Activated CD8-positive, alpha-beta T cell treated with anti-CD3 and anti-CD28 coated beads, Interleukin-2, amount 10 ng/mL, durations not matched to agents 7 days and 5 days (primary cell): Measurements from ENCODE around the gene GALNT5. TPM values are rescaled to one million over a fixed set of nuclear protein-coding genes. Genes with fewer than 3 reads are reported as not detected.
A peak's percentile ranks its signal among the peaks of the same experiment; 100 is the strongest.

ENCODE experiments used
- ATAC-seq: fragments of 150-1000 bp; cut with Tn5 transposase; one replicate; pipeline ENCODE4 v1.10.0; 2021; ENCODE audit warnings: moderate library complexity
- CTCF ChIA-PET: fragments of 350-600 bp; sonication (Branson Sonifier 250); formaldehyde crosslinking; loops from one replicate; lab custom pipeline; 2021; ENCODE audit warnings: antibody characterized with exemption; lab: Charles Lee
- POLR2A ChIA-PET: fragments of 350-600 bp; sonication (Branson Sonifier 250); formaldehyde crosslinking; loops from one replicate; lab custom pipeline; 2021; ENCODE audit warnings: antibody characterized with exemption; lab: Charles Lee
- DNase-seq: peaks from one replicate; pipeline ENCODE4 v3.0.0-alpha.2; 2020
- H3K27ac Mint-ChIP-seq: one replicate; pipeline ENCODE4 v1.8.0; 2021; ENCODE audit warnings: mild to moderate bottlenecking, mixed read lengths
- H3K27me3 Mint-ChIP-seq: one replicate; pipeline ENCODE4 v1.8.0; 2021; ENCODE audit warnings: low read depth, mixed read lengths
- H3K36me3 Mint-ChIP-seq: one replicate; pipeline ENCODE4 v1.8.0; 2021; ENCODE audit warnings: low read depth, mixed read lengths
- H3K4me1 Mint-ChIP-seq: one replicate; pipeline ENCODE4 v1.8.0; 2021; ENCODE audit warnings: low read depth, mixed read lengths
- H3K4me3 Mint-ChIP-seq: one replicate; pipeline ENCODE4 v1.8.0; 2021; ENCODE audit warnings: mild to moderate bottlenecking, mixed read lengths
- H3K9me3 Mint-ChIP-seq: one replicate; pipeline ENCODE4 v1.8.0; 2022; ENCODE audit warnings: mixed read lengths; ENCODE audit not compliant: insufficient read depth
- total RNA-seq, 2 experiments: library from RNA; stranded (reverse); gene quantifications; one replicate each; pipeline ENCODE4 v1.2.3, GENCODE V29; 2021

Gene GALNT5
- total RNA-seq, 2 experiments from 2014 or later = not detected

DNA sequence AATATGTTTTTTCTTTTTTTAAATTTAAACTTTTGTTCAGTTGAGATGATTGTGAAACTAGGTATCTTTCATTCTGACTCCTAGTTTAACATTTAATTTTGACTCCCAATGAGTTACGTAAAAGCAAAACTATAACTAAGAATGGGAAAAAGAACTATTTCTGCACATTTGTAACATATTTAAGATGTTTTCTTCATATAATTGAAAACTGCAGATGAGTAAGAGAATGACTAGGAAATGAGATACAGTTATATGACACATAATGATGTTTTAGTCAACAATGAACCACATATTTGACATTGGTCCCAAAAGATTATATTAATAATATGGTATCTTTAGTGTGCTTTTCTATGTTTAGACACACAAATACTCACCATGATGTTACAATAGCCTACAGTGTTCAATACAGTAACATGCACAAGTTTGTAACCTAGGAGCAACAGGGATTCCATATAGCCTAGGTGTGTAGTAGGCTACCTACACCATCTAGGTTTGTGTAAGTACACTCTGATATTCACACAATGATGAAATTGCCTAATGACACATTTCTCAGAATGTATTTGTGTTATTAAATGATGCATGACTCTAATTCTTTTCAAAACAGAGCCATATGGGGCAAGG is 55.5 kb downstream of the GALNT5 start:
- no peak for DNase-seq
- H3K36me3 Mint-ChIP-seq = no peaks in the 10 kb centered on the region
- peaks cover 2% of the 10 kb centered on the region for H3K27me3 Mint-ChIP-seq
- no peak overlapping the region for H3K27ac Mint-ChIP-seq
- POLR2A ChIA-PET = no interaction called here
- no peaks in the 10 kb centered on the region for H3K9me3 Mint-ChIP-seq
- CTCF ChIA-PET = interaction anchor here (1.3 to 28.3 kb wide), 2 partner anchors 11 to 15 kb away, joined by 7 to 442 read pairs; no protein-coding TSS in a partner anchor
- H3K4me1 Mint-ChIP-seq = no peaks in the 10 kb centered on the region
- no peak for ATAC-seq
- H3K4me3 Mint-ChIP-seq = no peak overlapping the region

GRCh38 chr2:157315901-157316300 is 58.4 kb downstream of the GALNT5 start:
- H3K27me3 Mint-ChIP-seq = peaks cover 2% of the 10 kb centered on the region

DNA sequence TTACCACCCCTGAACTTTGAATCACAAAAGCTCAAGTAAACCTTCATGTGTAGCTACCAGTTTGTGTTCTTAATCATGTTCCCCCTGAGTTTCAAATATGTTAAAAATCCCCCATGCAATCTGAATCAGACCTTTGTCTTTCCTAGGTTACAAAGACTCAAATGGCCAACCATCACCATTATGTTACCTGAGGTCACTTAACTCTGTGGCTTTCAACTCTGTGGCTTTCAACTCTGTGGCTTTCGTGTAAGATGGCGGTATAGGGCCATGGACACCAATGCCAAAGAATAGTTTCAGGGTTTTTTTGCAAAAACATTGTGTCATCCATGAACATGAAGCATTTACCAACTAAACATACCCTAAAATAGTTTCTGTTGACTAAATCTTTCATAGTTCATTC is 61.4 kb downstream of the GALNT5 start:
- Mint-ChIP-seq H3K4me3 (no peak overlapping the region), H3K4me1 (peaks cover 15% of the 10 kb centered on the region), H3K27me3 (no peaks in the 10 kb centered on the region), H3K36me3 (peaks cover 12% of the 10 kb centered on the region), H3K27ac (no peak overlapping the region), H3K9me3 (no peaks in the 10 kb centered on the region)
- ATAC-seq (no peak), DNase-seq (no peak)
- POLR2A ChIA-PET = interaction anchor here (0.6 kb wide), 1 partner anchor 692 kb away, joined by 3 read pairs; no protein-coding TSS in a partner anchor
- CTCF ChIA-PET = interaction anchor here (1.8 to 28.3 kb wide), 4 partner anchors 8 to 19 kb away, joined by 6 to 442 read pairs (median 108); no protein-coding TSS in a partner anchor

More at GRCh38 chr2:157315901-157316300, 58.4 kb downstream of the GALNT5 start:
- DNase-seq (no peak), ATAC-seq (no peak)
- Mint-ChIP-seq H3K27ac (no peak overlapping the region), H3K9me3 (no peaks in the 10 kb centered on the region), H3K4me3 (no peak overlapping the region), H3K36me3 (peaks cover 2% of the 10 kb centered on the region), H3K4me1 (no peaks in the 10 kb centered on the region)
- ChIA-PET CTCF (interaction anchor here (1.1 to 28.3 kb wide), 4 partner anchors 12 to 176 kb away, joined by 4 to 442 read pairs (median 11); no protein-coding TSS in a partner anchor), POLR2A (no interaction called here)

DNA sequence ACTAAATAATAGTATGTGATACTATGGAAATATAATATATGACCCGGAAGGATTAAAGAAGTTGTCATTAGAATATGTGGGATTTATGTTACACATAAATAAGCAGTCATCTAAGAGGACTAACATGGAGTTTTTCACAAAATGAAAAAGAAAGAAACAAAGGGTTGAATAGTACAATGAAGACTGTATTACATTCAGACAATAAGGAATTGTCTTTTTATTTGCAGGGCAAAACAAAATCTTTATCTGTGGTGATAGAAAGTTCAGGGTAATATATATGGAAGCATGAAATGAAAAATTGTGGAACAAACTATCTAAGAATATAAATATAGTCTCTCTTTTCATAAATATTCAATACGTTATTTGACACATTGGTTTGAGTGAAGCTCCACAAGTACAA is 62.3 kb downstream of the GALNT5 start:
- peaks cover 12% of the 10 kb centered on the region for H3K36me3 Mint-ChIP-seq
- H3K4me3 Mint-ChIP-seq = no peak overlapping the region
- POLR2A ChIA-PET = no interaction called here
- no peak for ATAC-seq
- no peaks in the 10 kb centered on the region for H3K9me3 Mint-ChIP-seq
- no peak overlapping the region for H3K27ac Mint-ChIP-seq
- CTCF ChIA-PET = interaction anchor here (1.8 to 28.3 kb wide), 4 partner anchors 7 to 18 kb away, joined by 6 to 442 read pairs (median 108); no protein-coding TSS in a partner anchor
- no peak for DNase-seq
- peaks cover 15% of the 10 kb centered on the region for H3K4me1 Mint-ChIP-seq
- no peaks in the 10 kb centered on the region for H3K27me3 Mint-ChIP-seq

DNA sequence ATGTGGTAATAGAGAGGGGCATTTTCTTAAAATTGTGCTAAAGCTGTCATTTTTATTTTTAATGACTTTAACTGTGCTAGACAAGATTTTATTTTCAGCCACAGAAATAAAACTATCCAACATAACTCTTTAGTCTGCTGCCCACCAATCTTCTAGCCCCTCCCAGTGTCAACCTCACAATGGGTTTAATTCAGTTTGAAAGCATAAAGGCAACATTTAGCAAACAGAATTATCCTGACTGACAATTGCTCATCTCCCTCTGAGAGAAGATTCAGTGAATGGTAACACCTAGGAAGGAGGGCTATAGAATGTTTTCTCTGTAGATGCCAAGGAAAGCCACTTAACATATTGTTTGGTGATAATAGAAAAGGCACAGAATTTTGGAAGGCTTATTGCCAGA is 62.9 kb downstream of the GALNT5 start:
- ATAC-seq = no peak
- POLR2A ChIA-PET = no interaction called here
- CTCF ChIA-PET = interaction anchor here (0.8 to 28.3 kb wide), 3 partner anchors 11 to 18 kb away, joined by 3 to 442 read pairs (median 196); no protein-coding TSS in a partner anchor

DNA sequence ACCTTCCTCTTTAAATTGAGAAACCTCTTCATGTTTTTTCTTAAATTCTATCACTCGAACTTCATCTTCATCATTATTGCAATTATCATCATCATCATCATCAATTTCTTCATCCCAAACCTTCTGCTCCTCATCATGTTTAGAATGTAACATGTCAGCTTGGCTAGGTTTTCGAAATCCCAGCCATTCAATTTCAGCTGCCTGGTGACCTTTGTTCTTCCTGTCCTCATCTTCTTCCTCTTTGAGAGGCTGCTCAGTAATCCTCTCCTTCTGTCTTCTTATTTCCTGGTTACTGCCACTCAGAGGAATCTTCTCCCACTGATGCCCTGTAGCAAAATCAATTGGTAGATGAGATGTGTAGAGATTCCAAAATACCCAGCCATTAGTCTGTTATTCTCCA is 64.0 kb downstream of the GALNT5 start:
- peaks cover 15% of the 10 kb centered on the region for H3K4me1 Mint-ChIP-seq
- H3K27ac Mint-ChIP-seq = no peak overlapping the region
- POLR2A ChIA-PET = no interaction called here
- no peak for ATAC-seq
- peaks cover 12% of the 10 kb centered on the region for H3K36me3 Mint-ChIP-seq
- no peak for DNase-seq
- CTCF ChIA-PET = interaction anchor here (0.7 to 28.3 kb wide), 3 partner anchors 17 to 144 kb away, joined by 3 to 442 read pairs (median 196); no protein-coding TSS in a partner anchor
- H3K4me3 Mint-ChIP-seq = no peak overlapping the region
- H3K27me3 Mint-ChIP-seq = no peaks in the 10 kb centered on the region
- H3K9me3 Mint-ChIP-seq = no peaks in the 10 kb centered on the region

More for the DNA sequence above, 62.9 kb downstream of the GALNT5 start:
- DNase-seq = no peak
- no peaks in the 10 kb centered on the region for H3K27me3 Mint-ChIP-seq
- H3K27ac Mint-ChIP-seq = no peak overlapping the region
- H3K9me3 Mint-ChIP-seq = no peaks in the 10 kb centered on the region
- no peak overlapping the region for H3K4me3 Mint-ChIP-seq
- H3K36me3 Mint-ChIP-seq = peaks cover 12% of the 10 kb centered on the region
- H3K4me1 Mint-ChIP-seq = peaks cover 15% of the 10 kb centered on the region

DNA sequence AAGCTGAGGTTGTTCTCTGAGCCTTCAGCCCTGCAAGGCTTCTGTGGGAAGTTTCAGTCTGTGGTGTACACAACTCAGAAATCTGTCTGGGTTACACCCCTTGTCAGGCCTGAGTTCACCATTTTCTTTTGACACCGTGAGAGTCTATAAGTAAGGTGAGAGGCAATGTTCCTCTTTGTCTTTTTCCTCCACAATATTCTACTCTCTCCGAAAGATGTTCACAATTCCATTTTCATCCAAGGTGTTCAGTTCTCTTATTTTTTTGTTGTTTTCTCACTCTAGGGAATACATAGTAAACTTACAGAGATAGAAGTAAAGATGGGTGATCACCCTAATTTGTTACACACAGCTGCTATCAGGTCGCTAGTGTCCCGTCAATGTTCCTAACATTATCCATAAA is 64.9 kb downstream of the GALNT5 start:
- Mint-ChIP-seq H3K4me1 (peaks cover 19% of the 10 kb centered on the region), H3K27ac (no peak overlapping the region)

DNA sequence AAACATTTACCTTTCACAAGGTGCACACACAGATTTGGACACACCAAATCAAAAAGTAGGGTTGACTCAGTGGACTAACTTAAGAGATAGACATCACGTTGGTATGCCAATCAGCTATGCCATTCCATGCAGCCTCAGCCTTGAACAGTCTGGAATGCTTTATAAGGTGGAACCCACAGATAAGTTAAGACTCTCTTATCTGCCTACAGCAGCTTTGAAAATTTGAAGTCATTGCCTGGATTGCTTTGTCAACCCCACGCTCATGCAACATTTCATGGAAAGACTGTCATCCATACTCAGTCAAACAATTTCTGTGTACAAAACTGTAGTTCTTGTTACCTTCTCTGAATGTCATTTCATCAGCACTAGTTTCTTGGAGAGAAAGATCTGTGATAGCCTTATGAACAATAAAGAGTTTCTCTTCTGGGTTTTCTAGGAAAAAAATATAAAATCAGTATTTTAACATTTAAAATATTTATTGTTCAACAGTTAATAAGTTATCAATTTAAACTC is 66.9 kb downstream of the GALNT5 start:
- POLR2A ChIA-PET = no interaction called here
- no peaks in the 10 kb centered on the region for H3K27me3 Mint-ChIP-seq
- CTCF ChIA-PET = interaction anchor here (1.1 to 28.3 kb wide), 6 partner anchors 14 to 165 kb away, joined by 3 to 442 read pairs (median 97); partner anchors contain the start of gene CYTIP
- ATAC-seq (no peak), DNase-seq (no peak)
- H3K36me3 Mint-ChIP-seq = peaks cover 14% of the 10 kb centered on the region
- H3K4me1 Mint-ChIP-seq = peaks cover 32% of the 10 kb centered on the region
- no peaks in the 10 kb centered on the region for H3K9me3 Mint-ChIP-seq
- H3K27ac Mint-ChIP-seq = no peak overlapping the region
- H3K4me3 Mint-ChIP-seq = no peak overlapping the region

More for the DNA sequence above, 64.9 kb downstream of the GALNT5 start:
- Mint-ChIP-seq H3K4me3 (no peak overlapping the region), H3K27me3 (no peaks in the 10 kb centered on the region), H3K36me3 (peaks cover 12% of the 10 kb centered on the region), H3K9me3 (no peaks in the 10 kb centered on the region)
- CTCF ChIA-PET = interaction anchor here (0.8 to 28.3 kb wide), 4 partner anchors 16 to 117 kb away, joined by 3 to 442 read pairs (median 100); no protein-coding TSS in a partner anchor
- ATAC-seq = no peak
- no peak for DNase-seq
- POLR2A ChIA-PET = no interaction called here

DNA sequence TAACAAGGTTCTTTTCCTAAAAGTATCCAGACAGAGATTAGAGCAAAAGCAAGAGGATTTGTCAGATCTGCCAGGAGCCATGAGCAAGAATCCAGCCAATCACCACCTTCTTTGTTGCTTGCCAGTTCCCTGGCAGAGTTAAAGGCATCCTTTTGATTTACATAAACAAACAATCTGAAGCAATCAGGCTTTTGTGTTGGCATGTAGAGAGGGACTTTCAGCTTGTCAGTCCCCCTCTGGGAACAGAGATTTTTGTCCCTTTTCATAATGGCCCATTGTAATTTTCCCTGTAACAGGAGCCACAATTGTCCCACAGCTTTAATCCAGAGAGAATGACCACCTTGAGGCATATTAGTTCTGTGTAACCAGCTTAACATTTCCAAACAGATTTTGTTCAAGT is 68.3 kb downstream of the GALNT5 start, which contains the start of gene ERMN:
TSS of gene ERMN (minus strand) at position 39 of the 400 bp plus-strand sequence. CDS start 182 bp downstream, outside the sequence.
- DNase-seq (no peak), ATAC-seq (no peak)
- POLR2A ChIA-PET = interaction anchor here (0.7 to 2.6 kb wide), 4 partner anchors 93 to 145 kb away, joined by 3 to 20 read pairs (median 4); no protein-coding TSS in a partner anchor
- Mint-ChIP-seq H3K4me1 (peaks cover 38% of the 10 kb centered on the region), H3K4me3 (no peak within 1 kb of the TSS), H3K36me3 (peaks cover 16% of the 10 kb centered on the region), H3K27ac (no peak within 1 kb of the TSS), H3K27me3 (no peaks in the 10 kb centered on the region), H3K9me3 (no peaks in the 10 kb centered on the region)
- CTCF ChIA-PET = interaction anchor here (1.0 to 28.3 kb wide), 19 partner anchors 9 to 303 kb away, joined by 3 to 442 read pairs (median 11); partner anchors contain the start of genes ACVR1C and CYTIP

- DNase-seq = no peak
- ATAC-seq = no peak
- Mint-ChIP-seq H3K27me3 (no peaks in the 10 kb centered on the region), H3K9me3 (no peaks in the 10 kb centered on the region), H3K4me3 (no peak overlapping the region), H3K27ac (no peak overlapping the region), H3K36me3 (peaks cover 10% of the 10 kb centered on the region), H3K4me1 (peaks cover 40% of the 10 kb centered on the region)
- POLR2A ChIA-PET = interaction anchor here (0.8 to 2.6 kb wide), 7 partner anchors 92 to 117 kb away, joined by 3 to 20 read pairs (median 6); partner anchors contain the start of gene CYTIP
- CTCF ChIA-PET = interaction anchor here (0.6 to 28.3 kb wide), 40 partner anchors 8 to 309 kb away, joined by 3 to 442 read pairs (median 10); partner anchors contain the start of genes ACVR1C and CYTIP
These were observed 69.2 kb downstream of the GALNT5 start for GRCh38 chr2:157326698-157327097.

GRCh38 chr2:157327200-157327599 is 69.7 kb downstream of the GALNT5 start:
- Mint-ChIP-seq H3K27me3 (no peaks in the 10 kb centered on the region), H3K27ac (no peak overlapping the region), H3K9me3 (no peaks in the 10 kb centered on the region), H3K4me3 (peak overlapping the region; percentile 27), H3K4me1 (peaks cover 40% of the 10 kb centered on the region), H3K36me3 (peaks cover 10% of the 10 kb centered on the region)
- CTCF ChIA-PET = interaction anchor here (0.7 to 28.3 kb wide), 47 partner anchors 9 to 537 kb away, joined by 3 to 442 read pairs (median 9); partner anchors contain the start of genes ACVR1C and CYTIP
- POLR2A ChIA-PET = interaction anchor here (0.8 to 2.6 kb wide), 10 partner anchors 21 to 117 kb away, joined by 3 to 20 read pairs (median 6); partner anchors contain the start of gene CYTIP
- DNase-seq (no peak), ATAC-seq (no peak)
